Omental fat pad (tissue), 4 donors: ENCODE results near the gene ATXN7L2. TPM values are rescaled to one million over a fixed set of nuclear protein-coding genes. Genes with fewer than 3 reads are reported as not detected.

ENCODE experiments used
- ATAC-seq: fragments of 150-250 bp; one replicate; pipeline ENCODE4 v1.9.1; 2016; ENCODE audit warnings: mild to moderate bottlenecking, moderate library complexity; ENCODE audit not compliant: low FRiP score
- DNase-seq: peaks from one replicate; pipeline ENCODE4 v3.0.0-alpha.2; 2019; ENCODE audit warnings: low spot score
- total RNA-seq, 4 donors: library from RNA; depleted of rRNA; stranded (reverse); fragments of >200 nt; gene quantifications; one replicate each; pipeline ENCODE4 v1.1.0, GENCODE V29; 2016
- TF ChIP-seq, protein P1 (sequence below), 3 donors: fragments of 450-650 bp; IDR thresholded peaks; one replicate each; pipeline ENCODE4 v1.5.1; 2016 to 2017; ENCODE audit warnings: antibody characterized with exemption in 3 of 3, mild to moderate bottlenecking in 3 of 3, moderate library complexity in 2 of 3

Gene ATXN7L2
- total RNA-seq, 4 donors from 2014 or later, result 3.5 to 5.3 (median 4.7) TPM

DNA sequence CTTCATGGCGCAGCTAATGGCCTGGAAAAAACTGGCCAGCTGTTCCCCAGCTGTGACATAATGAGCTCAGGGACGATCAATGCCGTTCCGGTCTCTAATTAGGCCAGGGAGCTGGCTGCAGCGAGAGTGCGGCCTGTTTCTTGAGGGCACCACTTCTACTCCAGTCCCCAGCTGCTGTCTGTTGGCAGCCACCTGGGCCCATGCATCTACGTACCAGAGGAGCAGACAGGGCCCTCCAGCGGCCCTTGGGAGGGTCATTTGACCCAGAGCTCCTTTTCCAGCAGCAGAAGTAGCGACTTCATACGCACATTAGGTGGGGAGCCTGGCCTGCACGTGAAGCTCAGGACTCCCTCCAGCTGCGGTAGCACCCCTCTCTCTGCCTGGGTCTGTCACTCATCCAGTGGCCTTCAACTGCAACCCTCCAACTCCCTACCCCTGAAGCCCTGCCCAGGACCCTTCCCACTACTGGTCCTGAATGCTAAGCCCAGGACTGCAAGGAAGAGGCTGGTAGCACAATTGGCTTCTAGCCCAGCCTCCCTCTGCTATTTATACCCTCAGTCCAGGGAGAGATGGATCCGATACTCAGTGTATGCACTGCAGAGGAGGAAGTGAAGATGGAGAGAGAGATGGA is 46.9 kb downstream of the ATXN7L2 start:
- DNase-seq (no peak), ATAC-seq (no peak)
- TF ChIP-seq, protein P1, sequence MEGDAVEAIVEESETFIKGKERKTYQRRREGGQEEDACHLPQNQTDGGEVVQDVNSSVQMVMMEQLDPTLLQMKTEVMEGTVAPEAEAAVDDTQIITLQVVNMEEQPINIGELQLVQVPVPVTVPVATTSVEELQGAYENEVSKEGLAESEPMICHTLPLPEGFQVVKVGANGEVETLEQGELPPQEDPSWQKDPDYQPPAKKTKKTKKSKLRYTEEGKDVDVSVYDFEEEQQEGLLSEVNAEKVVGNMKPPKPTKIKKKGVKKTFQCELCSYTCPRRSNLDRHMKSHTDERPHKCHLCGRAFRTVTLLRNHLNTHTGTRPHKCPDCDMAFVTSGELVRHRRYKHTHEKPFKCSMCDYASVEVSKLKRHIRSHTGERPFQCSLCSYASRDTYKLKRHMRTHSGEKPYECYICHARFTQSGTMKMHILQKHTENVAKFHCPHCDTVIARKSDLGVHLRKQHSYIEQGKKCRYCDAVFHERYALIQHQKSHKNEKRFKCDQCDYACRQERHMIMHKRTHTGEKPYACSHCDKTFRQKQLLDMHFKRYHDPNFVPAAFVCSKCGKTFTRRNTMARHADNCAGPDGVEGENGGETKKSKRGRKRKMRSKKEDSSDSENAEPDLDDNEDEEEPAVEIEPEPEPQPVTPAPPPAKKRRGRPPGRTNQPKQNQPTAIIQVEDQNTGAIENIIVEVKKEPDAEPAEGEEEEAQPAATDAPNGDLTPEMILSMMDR (IDR thresholded peaks at IDR 0.05), result no peak

DNA sequence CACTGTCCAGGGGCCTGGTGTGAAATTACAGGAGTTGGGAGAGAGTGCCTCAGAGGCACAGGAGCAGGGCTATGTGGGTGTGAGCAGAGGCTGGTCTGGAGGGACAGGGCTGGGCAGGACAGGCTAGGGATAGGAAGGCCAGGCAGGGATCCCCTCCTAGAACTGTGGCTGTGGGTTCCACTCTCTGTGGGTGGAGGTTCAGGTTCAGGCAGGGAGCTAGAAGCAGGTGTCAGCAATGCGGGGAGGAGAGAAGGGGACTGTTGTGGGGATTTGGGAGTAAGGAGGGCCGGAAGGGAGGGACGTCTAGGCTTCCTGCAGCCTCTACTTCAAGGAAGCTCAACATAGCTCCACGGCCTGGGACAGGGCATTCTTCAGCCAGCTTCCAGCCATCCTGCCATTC is 47.7 kb downstream of the ATXN7L2 start:
- no peak for ATAC-seq
- TF ChIP-seq, protein P1 (IDR thresholded peaks at IDR 0.05), result no peak
- DNase-seq, result no peak

DNA sequence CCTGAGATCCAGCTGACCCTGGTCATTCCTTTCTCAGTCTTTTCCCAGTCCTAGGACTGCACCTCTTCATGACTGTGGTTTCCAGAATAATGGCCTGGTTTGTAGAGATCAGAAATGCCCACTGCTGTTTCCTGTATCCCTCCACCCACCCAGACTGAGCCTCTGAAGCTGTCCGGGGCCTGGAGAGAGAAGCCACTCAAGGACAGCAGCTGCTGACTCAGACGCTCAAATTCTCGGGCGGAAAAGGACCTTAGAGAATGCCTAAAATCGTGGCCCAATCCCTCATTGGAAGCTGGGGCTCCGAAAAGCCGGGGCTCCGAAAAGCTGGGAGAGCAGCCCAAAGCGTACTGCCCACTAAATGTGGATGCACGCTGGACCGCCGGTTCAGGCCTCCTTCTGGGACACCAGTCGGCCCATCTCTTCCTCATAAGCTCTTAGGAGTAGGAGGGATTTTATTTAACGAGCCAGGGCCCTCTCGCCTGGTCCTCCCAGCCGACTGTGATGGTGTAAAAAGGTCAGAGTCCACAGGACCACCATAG is 48.2 kb downstream of the ATXN7L2 start:
- TF ChIP-seq, protein P1 (IDR thresholded peaks at IDR 0.05), result no peak
- DNase-seq, result no peak
- no peak for ATAC-seq

DNA sequence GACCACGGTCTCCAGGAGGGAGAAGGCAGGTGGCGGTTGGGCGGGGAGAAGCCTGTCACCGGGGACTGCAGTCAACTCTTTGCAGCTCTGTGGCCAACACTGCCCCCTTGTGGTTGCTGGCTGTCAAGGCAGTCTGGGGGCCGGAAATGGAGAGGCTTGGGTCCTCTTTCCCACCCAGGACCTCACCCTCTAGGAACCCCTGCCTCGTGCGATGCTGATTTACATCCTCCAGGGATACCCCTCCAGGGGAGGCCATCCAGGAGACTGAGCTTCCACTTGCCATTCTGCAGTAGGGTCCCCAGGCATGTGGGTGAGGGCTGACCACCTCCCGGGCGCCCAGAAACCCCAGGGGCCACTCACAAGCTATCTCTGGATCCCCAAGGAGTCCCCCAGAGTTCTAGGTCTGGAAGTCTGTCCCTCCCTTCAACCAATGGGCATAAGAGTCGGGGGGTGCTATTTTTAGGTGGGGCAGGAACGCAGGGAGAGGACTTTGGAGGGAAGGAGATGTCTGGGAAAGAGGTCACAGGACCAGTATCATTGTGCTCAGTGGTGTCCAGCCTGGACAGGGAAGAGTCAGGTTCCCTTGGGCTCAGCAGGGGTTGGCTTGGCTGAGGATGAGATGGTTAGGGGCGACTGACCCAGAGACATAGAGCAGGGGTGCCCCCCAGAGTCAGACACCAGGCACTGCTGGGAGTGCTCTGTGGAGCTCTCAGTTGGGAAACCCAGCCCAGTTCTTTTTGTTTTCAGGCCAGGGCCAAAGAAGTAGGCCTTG is 48.8 kb downstream of the ATXN7L2 start:
- TF ChIP-seq, protein P1 (IDR thresholded peaks at IDR 0.05), result peak in 2 of 3 donors; percentile 51 to 96
- ATAC-seq (peak; percentile 74), DNase-seq (peak; percentile 82)

DNA sequence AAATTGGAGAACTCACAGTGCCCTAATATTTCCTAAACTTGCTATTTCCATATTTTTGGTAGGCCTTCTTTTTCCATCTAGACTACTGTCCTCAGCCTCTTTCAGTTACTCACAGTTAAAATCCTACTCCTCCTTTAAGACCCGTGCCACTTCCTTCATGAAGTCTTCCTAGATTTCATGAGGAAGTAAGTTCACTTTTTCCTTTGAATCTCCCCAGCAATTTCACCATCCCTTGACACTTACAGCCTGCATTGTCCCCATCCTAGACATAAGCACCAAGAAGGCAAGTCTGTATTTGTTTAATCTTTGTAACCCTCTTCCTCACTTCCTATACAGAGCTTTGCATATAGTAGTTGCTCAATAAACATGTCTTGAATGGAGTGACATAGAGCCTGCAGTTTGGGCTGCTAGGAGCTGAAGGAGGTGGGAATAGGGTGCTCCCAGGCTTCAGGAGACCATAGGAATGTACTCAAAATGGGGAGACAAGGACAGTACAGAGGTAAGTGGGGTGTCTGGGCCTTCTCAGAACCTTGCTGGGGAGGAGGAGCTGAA is 50.7 kb downstream of the ATXN7L2 start:
- no peak for ATAC-seq
- no peak for DNase-seq
- TF ChIP-seq, protein P1 (IDR thresholded peaks at IDR 0.05), result no peak

DNA sequence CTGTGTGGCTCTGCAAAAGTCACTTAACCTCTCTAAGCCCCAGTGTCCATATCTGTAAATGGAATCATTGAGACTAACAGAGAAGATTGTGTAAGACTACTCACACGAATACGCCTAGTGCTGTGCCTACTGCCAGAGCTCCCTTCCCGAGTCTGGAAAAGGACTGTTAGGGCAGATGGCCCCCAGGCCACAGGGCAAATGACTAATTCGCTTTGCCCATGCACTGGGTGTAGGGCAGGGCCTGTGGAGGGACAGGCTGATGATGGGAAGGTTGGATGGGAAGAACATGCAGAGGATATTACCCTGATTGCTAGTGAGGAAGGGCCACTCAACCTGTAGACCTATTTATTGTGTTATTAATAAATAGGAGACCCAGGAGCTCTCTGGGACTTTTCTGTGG is 51.8 kb downstream of the ATXN7L2 start:
- no peak for ATAC-seq
- TF ChIP-seq, protein P1 (IDR thresholded peaks at IDR 0.05), result no peak
- no peak for DNase-seq
